SU-DHL-6 (cell line): ENCODE measurements around the gene ZNF628.

Experiments used
- CTCF ChIP-seq: fragments of 200-600 bp; sonication (generic); IDR thresholded peaks from one replicate; pipeline ENCODE4 v1.5.1; 2017; ENCODE audit warnings: antibody characterized with exemption, mild to moderate bottlenecking, low read length, moderate library complexity; ENCODE audit not compliant: insufficient read depth, poor library complexity, severe bottlenecking
- EZH2phosphoT487 ChIP-seq: fragments of 200-600 bp; sonication (generic), shearing (Covaris generic); conservative IDR thresholded peaks from 2 replicates; pipeline ENCODE4 v1.6.1; 2018; ENCODE audit warnings: mild to moderate bottlenecking, antibody characterized with exemption, low read length, moderate library complexity, mixed read lengths

- no peak for TF ChIP-seq EZH2phosphoT487
- no peak for TF ChIP-seq CTCF
Measured at GRCh38 chr19:55443045-55443823, 33.2 kb upstream of the ZNF628 start, which contains the start of gene SHISA7.
